ENCODE results near the gene CAMK2D.

DNA sequence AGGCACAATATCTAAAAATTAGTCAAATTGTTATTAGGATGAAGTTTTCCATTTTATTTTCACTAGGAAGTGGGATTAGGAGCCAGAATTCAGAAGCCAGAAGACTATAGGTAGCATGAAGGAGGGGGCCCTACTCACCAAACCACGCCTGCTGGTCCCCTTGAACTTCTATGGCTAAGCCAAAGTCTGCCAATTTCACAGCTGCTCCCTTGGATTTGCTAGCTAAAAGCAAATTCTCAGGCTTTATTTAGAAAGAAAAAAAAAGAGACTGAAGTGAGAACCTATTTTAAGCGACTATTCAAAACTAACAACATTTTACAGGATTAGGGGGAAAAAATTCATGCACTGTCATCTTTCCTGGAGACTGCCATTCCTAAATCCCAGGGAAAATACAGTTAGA, 224.3 kb downstream of the CAMK2D start:
- TF ChIP-seq, protein P1, sequence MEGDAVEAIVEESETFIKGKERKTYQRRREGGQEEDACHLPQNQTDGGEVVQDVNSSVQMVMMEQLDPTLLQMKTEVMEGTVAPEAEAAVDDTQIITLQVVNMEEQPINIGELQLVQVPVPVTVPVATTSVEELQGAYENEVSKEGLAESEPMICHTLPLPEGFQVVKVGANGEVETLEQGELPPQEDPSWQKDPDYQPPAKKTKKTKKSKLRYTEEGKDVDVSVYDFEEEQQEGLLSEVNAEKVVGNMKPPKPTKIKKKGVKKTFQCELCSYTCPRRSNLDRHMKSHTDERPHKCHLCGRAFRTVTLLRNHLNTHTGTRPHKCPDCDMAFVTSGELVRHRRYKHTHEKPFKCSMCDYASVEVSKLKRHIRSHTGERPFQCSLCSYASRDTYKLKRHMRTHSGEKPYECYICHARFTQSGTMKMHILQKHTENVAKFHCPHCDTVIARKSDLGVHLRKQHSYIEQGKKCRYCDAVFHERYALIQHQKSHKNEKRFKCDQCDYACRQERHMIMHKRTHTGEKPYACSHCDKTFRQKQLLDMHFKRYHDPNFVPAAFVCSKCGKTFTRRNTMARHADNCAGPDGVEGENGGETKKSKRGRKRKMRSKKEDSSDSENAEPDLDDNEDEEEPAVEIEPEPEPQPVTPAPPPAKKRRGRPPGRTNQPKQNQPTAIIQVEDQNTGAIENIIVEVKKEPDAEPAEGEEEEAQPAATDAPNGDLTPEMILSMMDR (IDR thresholded peaks at IDR 0.05; ENCODE audit: borderline replicate concordance, extremely low read depth, low read length, poor library complexity, severe bottlenecking): no peak
- TF ChIP-seq EZH2 (IDR thresholded peaks at IDR 0.05; ENCODE audit: borderline replicate concordance, low read depth, low read length, severe bottlenecking): no peak

Data from DND-41 (cell line).